HFF-Myc (cell line): Measurements from ENCODE around the gene CAMTA1.

Experiments
- DNase-seq: peaks from one replicate; pipeline ENCODE4 v3.0.0-alpha.2; 2011; ENCODE audit warnings: low read depth; ENCODE audit errors: extremely low read depth
- H3K4me3 ChIP-seq: replicated peaks from 2 replicates; pipeline ENCODE4 v1.5.1; 2011; ENCODE audit warnings: low read depth, mild to moderate bottlenecking, control low read depth, low read length
- CTCF ChIP-seq: IDR thresholded peaks from 2 replicates; pipeline ENCODE4 v1.5.1; 2012; ENCODE audit warnings: mild to moderate bottlenecking, low read depth, low read length, control low read depth; ENCODE audit errors: missing control alignments

Gene CAMTA1

GRCh38 chr1:7526867-7527732 is 741.8 kb downstream of the CAMTA1 start:
- DNase-seq = no peak
- no peak for TF ChIP-seq CTCF
- no peak overlapping the region for H3K4me3 ChIP-seq

GRCh38 chr1:7527733-7528045 is 742.4 kb downstream of the CAMTA1 start:
- TF ChIP-seq CTCF = no peak
- DNase-seq = no peak
- no peak overlapping the region for H3K4me3 ChIP-seq

- no peak for DNase-seq
- TF ChIP-seq CTCF = no peak
- no peak overlapping the region for H3K4me3 ChIP-seq
Measured at GRCh38 chr1:7528386-7529198, 743.3 kb downstream of the CAMTA1 start.

GRCh38 chr1:7529917-7530316 is 744.7 kb downstream of the CAMTA1 start:
- no peak for TF ChIP-seq CTCF
- no peak for DNase-seq
- no peak overlapping the region for H3K4me3 ChIP-seq

- no peak for DNase-seq
- H3K4me3 ChIP-seq = no peak overlapping the region
- no peak for TF ChIP-seq CTCF
Measured at GRCh38 chr1:7531562-7532340, 746.5 kb downstream of the CAMTA1 start.

GRCh38 chr1:7533006-7533405 is 747.8 kb downstream of the CAMTA1 start:
- DNase-seq = no peak
- no peak for TF ChIP-seq CTCF
- H3K4me3 ChIP-seq = no peak overlapping the region
